GM12801 (cell line): ENCODE results near the gene LCN15.

Source experiments
- TF ChIP-seq, protein P1 (sequence below): IDR thresholded peaks from one replicate; pipeline ENCODE4 v1.5.1; 2011; ENCODE audit warnings: control low read depth; ENCODE audit not compliant: insufficient read length; ENCODE audit errors: extremely low read depth

LCN15 gene

DNA sequence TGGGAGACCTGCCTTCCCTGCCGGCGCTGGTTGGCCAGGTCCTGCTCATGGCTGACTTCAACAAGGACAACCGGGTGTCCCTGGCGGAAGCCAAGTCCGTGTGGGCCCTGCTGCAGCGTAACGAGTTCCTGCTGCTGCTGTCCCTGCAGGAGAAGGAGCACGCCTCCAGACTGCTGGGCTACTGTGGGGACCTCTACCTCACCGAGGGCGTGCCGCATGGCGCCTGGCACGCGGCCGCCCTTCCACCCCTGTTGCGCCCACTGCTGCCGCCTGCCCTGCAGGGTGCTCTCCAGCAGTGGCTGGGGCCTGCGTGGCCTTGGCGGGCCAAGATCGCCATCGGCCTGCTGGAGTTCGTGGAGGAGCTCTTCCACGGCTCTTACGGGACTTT, 41.4 kb downstream of the LCN15 start:
- TF ChIP-seq, protein P1, sequence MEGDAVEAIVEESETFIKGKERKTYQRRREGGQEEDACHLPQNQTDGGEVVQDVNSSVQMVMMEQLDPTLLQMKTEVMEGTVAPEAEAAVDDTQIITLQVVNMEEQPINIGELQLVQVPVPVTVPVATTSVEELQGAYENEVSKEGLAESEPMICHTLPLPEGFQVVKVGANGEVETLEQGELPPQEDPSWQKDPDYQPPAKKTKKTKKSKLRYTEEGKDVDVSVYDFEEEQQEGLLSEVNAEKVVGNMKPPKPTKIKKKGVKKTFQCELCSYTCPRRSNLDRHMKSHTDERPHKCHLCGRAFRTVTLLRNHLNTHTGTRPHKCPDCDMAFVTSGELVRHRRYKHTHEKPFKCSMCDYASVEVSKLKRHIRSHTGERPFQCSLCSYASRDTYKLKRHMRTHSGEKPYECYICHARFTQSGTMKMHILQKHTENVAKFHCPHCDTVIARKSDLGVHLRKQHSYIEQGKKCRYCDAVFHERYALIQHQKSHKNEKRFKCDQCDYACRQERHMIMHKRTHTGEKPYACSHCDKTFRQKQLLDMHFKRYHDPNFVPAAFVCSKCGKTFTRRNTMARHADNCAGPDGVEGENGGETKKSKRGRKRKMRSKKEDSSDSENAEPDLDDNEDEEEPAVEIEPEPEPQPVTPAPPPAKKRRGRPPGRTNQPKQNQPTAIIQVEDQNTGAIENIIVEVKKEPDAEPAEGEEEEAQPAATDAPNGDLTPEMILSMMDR: no peak

DNA sequence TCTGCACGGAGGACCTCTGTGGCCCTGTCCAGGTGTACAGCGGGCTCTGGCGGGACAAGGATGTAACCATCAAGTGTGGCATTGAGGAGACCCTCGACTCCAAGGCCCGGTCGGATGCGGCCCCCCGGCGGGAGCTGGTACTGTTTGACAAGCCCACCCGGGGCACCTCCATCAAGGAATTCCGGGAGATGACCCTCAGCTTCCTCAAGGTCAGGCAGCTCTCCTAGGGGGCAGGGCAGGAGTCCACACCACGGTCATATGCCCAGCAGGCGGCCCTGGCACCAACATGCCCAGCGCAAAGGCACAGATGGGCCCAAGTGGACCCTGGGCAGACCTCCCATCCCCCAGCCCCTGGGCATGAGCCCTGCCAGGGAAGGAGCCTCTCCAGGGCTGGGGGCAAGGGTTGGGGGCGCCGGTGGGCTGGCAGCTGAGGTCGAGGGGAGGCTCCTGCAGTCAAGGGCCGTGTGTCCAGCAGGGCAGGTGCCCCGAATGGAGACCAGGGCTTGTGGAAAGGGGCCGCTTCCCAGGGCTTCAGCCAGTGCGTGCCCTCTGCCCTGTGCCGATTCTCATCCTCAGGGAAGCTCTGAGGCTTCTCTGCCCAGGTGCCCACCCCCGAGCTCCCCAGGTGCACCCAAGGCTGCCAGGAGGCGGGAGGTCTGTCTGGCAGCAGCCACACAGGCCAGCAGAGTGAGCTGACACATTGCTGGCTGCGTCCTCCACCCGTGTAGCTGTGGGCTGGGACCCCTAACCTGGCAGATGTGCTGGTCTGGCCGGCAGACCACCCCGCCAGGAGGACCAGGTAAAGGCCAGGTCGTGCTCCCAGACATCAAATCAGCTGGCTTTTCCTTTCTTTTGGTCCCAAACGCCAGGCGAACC, 42.0 kb downstream of the LCN15 start:
- TF ChIP-seq, protein P1: no peak

DNA sequence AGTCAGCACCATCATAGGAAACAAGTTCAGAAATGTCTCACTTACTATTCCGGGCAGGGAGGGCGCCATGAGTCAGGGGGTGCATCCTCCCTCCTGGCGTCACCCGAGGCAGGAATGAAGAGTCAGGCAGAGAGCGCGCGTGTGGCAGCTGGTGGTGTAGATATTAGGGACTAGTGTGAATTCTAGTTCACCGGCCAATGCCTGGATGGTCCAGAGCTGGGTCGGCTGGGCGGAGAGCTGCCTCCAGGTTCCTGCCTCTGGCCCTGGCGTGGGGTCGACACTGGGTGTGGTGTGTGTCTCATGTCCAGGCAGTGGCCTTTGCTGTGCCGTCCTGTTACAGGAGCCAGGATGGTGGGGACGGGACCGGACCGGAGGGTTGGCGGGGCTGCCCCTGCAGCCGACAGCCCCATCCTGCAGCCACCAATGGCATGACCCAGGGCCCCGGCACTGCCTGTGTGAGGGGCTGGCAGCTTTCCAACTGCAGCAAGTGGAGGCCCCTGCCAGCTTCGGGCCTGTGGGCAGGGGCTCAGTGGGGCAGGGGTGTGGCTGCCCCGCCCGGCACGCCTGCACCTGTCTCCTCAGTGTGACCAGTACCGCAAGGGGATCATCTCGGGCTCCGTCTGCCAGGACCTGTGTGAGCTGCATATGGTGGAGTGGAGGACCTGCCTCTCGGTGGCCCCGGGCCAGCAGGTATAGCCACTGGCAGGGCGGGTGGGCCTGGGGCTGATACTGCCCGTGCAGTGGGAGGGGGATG, 42.8 kb downstream of the LCN15 start:
- TF ChIP-seq, protein P1: no peak

DNA sequence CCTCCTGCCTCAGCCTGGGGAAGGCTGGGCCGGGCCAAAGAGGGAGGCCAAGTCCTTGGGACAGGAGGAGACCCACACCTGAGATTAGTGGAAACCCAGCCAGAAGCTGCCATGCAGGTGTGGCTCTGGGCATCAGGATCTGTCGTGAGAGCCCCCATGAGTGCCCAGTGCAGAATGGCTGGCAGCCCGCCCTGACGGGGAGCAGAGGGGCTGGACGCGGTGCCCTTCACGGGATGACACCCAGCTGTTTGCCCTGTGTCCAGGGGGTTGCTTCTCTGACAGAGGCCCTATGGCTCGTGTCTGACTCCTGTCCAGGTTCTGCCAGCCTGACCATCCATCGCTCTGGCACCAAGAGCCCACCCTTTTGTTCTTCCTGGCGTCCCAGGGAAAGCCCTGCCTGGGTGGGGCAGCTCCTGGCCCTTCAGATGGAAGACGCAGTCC, 43.4 kb downstream of the LCN15 start:
- TF ChIP-seq, protein P1: no peak

- TF ChIP-seq, protein P1: no peak
Measured at GRCh38 chr9:136720251-136720897, 43.9 kb downstream of the LCN15 start.

DNA sequence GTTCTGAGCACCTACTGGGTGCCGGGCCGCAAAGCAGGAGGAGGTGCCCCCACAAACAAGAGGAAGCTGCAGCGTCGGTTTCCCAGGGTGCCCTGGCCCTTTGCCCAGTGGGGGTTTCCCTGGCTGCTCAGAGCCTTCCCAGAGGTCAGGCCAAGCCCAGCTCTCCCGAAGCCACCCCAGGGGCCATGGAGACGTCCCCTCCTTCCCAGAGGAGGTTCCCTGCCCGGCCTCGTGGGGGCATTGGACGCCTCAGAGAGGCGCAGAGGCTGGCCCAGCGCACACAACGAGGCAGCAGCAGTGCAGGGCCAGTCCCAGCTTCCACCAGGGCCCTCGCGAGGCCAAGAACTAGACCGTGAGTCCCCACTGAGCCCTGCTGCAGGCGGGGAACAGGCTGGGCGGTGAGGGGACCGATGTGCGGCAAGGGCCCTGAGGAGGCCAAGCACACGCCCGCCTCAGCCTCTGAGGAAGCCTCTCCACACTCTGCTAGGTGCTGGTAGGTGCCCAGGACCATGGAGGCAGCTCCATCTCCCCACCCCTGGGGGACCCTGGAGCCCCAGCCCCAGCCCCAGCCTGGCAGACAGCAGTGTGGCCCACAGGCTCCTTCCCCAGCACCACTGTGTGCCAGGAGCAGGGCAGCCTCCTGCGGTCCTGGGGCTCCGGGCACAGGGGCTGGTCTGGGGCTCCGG, 45.0 kb downstream of the LCN15 start:
- TF ChIP-seq, protein P1: no peak
